GM23338 (cell line): ENCODE results near the gene RNU6-8. TPM values are rescaled to one million over a fixed set of nuclear protein-coding genes. Genes with fewer than 3 reads are reported as not detected.

ENCODE experiments used
- ATAC-seq: fragments of 200-7000 bp; cut with Tn5 transposase; 3 replicates; pipeline ENCODE4 v1.9.1; 2020
- DNase-seq: peaks from one replicate; pipeline ENCODE4 v3.0.0-alpha.2; 2015; ENCODE audit warnings: low spot score
- H2AFZ ChIP-seq: fragments of 200-600 bp; sonication (generic); 2 replicates; pipeline ENCODE4 v1.8.0; 2016; ENCODE audit warnings: antibody characterized with exemption, mild to moderate bottlenecking, moderate library complexity
- H3F3A ChIP-seq: fragments of 200-600 bp; sonication (generic); replicated peaks from 2 replicates; pipeline ENCODE4 v1.8.0; 2017; ENCODE audit warnings: antibody characterized with exemption, mixed run types, low read depth
- H3K27ac ChIP-seq: fragments of 200-600 bp; sonication (generic); 2 replicates; pipeline ENCODE4 v1.6.1; 2016; ENCODE audit warnings: low read depth
- H3K27me3 ChIP-seq: fragments of 200-600 bp; sonication (generic); 2 replicates; pipeline ENCODE4 v1.8.0; 2016; ENCODE audit warnings: mild to moderate bottlenecking, mixed run types, moderate library complexity; ENCODE audit not compliant: insufficient read depth
- H3K36me3 ChIP-seq: fragments of 200-600 bp; sonication (generic); 2 replicates; pipeline ENCODE4 v1.8.0; 2016; ENCODE audit warnings: mild to moderate bottlenecking; ENCODE audit not compliant: insufficient read depth
- H3K4me1 ChIP-seq: fragments of 200-600 bp; sonication (generic); 2 replicates; pipeline ENCODE4 v1.8.0; 2016; ENCODE audit warnings: mild to moderate bottlenecking, moderate library complexity; ENCODE audit not compliant: insufficient read depth
- H3K4me2 ChIP-seq: fragments of 200-600 bp; sonication (generic); 2 replicates; pipeline ENCODE4 v1.7.1; 2017; ENCODE audit warnings: mixed run types
- H3K4me3 ChIP-seq: fragments of 200-600 bp; sonication (generic); 2 replicates; pipeline ENCODE4 v1.6.1; 2016; ENCODE audit warnings: mixed run types
- H3K79me2 ChIP-seq: fragments of 200-600 bp; sonication (generic); replicated peaks from 2 replicates; pipeline ENCODE4 v1.8.0; 2017; ENCODE audit warnings: mild to moderate bottlenecking; ENCODE audit not compliant: insufficient read depth
- H3K9me2 ChIP-seq: fragments of 200-600 bp; sonication (generic); 2 replicates; pipeline ENCODE4 v1.8.0; 2017; ENCODE audit not compliant: insufficient read depth
- H4K20me1 ChIP-seq: fragments of 200-600 bp; sonication (generic); replicated peaks from 2 replicates; pipeline ENCODE4 v1.8.0; 2017; ENCODE audit warnings: mild to moderate bottlenecking; ENCODE audit not compliant: insufficient read depth
- H3K27ac Mint-ChIP-seq: 2 replicates; pipeline ENCODE4 v1.8.0; 2020; ENCODE audit warnings: inconsistent platforms, mild to moderate bottlenecking, moderate library complexity, mixed read lengths
- H3K27me3 Mint-ChIP-seq: 3 replicates; pipeline ENCODE4 v1.8.0; 2022; ENCODE audit warnings: low read depth, mild to moderate bottlenecking, moderate library complexity, mixed read lengths, inconsistent platforms; ENCODE audit not compliant: insufficient read depth, poor library complexity
- H3K36me3 Mint-ChIP-seq: 3 replicates; pipeline ENCODE4 v1.8.0; 2021; ENCODE audit warnings: low read depth, mild to moderate bottlenecking, inconsistent platforms, moderate library complexity, mixed read lengths
- H3K4me1 Mint-ChIP-seq: 3 replicates; pipeline ENCODE4 v1.8.0; 2020; ENCODE audit warnings: mild to moderate bottlenecking, inconsistent platforms, mixed read lengths
- H3K4me3 Mint-ChIP-seq: 3 replicates; pipeline ENCODE4 v1.8.0; 2021; ENCODE audit warnings: moderate library complexity, mild to moderate bottlenecking, inconsistent platforms, mixed read lengths
- H3K9me3 Mint-ChIP-seq: 3 replicates; pipeline ENCODE4 v1.8.0; 2020; ENCODE audit warnings: moderate library complexity, mild to moderate bottlenecking, inconsistent platforms, mixed read lengths
- EZH2 ChIP-seq: fragments of 200-600 bp; sonication (generic); IDR thresholded peaks from one replicate; pipeline ENCODE4 v1.8.0; 2017; ENCODE audit warnings: antibody characterized with exemption, mild to moderate bottlenecking, low read depth; ENCODE audit not compliant: unreplicated experiment
- REST ChIP-seq: IDR thresholded peaks from one replicate; pipeline ENCODE4 v1.6.1; 2018; ENCODE audit warnings: antibody characterized with exemption; ENCODE audit not compliant: unreplicated experiment
- polyA plus RNA-seq: library from polyadenylated mRNA; unstranded; fragments of >200 nt; fragmentation: Nextera tagmentation; extraction: Ambion mirVana; gene quantifications from 2 replicates; pipeline ENCODE4 v1.2.1, GENCODE V29; 2016
- total RNA-seq: library from RNA; depleted of rRNA; stranded (reverse); fragments of >200 nt; shearing (Covaris generic); gene quantifications from 2 replicates; pipeline ENCODE4 v1.2.3, GENCODE V29; 2014
- TF ChIP-seq, protein P1 (sequence below): fragments of 250-450 bp; sonication (Bioruptor Pico); IDR thresholded peaks from 2 replicates; pipeline ENCODE4 v1.5.0; 2020; ENCODE audit warnings: mild to moderate bottlenecking, moderate library complexity

RNU6-8 gene
- total and polyA plus RNA-seq, 2 experiments from 2014 or later: 39.1 TPM; not detected in 1

DNA sequence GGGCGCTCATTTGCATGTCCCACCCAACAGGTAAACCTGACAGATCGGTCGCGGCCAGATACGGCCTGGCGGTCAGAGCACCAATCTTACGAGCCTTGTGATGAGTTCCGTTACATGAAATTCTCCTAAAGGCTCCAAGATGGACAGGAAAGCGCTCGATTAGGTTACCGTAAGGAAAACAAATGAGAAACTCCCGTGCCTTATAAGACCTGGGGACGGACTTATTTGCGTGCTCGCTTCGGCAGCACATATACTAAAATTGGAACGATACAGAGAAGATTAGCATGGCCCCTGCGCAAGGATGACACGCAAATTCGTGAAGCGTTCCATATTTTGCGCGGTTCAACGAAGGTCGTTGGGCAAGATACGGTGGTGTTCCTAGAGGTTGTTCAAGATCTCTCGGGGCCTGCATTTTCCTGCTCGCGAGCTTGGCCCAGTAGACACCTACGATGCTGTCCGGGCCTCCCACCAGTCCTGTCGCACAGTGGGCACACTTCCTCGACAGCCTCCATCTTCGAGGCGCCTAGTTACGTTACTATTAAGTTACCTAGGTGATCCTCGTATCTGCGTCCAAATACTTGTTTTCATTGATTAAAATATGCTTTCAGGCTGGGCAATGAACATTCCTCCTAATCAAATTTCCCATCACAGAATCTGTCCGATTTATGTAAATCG is 1.1 kb downstream of the RNU6-8 start, which contains the start of gene RNU6-7:
TSS of gene RNU6-7 (plus strand) at position 230 of the 675 bp plus-strand sequence.
- ATAC-seq (peak; percentile 11), DNase-seq (peak; percentile 45)
- Histone ChIP-seq H3K9me2 (no peaks in the 10 kb centered on the region), H3K27me3 (peaks cover 7% of the 10 kb centered on the region; the same call in 1 of the 2 replicates), H3K4me3 (peak within 1 kb of the TSS; percentile 67), H3F3A (no peaks in the 10 kb centered on the region), H3K4me2 (peak within 1 kb of the TSS; percentile 89), H4K20me1 (no peaks in the 10 kb centered on the region), H2AFZ (peak within 1 kb of the TSS; percentile 97), H3K4me1 (no peaks in the 10 kb centered on the region), H3K79me2 (no peaks in the 10 kb centered on the region), H3K27ac (peak within 1 kb of the TSS; percentile 53; the same call in 1 of the 2 replicates), H3K36me3 (no peaks in the 10 kb centered on the region)
- Mint-ChIP-seq H3K4me3 (peak within 1 kb of the TSS; percentile 90), H3K4me1 (peaks cover 17% of the 10 kb centered on the region), H3K36me3 (no peaks in the 10 kb centered on the region), H3K27me3 (peaks cover 15% of the 10 kb centered on the region), H3K27ac (peak within 1 kb of the TSS; percentile 100), H3K9me3 (no peaks in the 10 kb centered on the region)
- TF ChIP-seq EZH2 (no peak), REST (no peak)
- TF ChIP-seq, protein P1, sequence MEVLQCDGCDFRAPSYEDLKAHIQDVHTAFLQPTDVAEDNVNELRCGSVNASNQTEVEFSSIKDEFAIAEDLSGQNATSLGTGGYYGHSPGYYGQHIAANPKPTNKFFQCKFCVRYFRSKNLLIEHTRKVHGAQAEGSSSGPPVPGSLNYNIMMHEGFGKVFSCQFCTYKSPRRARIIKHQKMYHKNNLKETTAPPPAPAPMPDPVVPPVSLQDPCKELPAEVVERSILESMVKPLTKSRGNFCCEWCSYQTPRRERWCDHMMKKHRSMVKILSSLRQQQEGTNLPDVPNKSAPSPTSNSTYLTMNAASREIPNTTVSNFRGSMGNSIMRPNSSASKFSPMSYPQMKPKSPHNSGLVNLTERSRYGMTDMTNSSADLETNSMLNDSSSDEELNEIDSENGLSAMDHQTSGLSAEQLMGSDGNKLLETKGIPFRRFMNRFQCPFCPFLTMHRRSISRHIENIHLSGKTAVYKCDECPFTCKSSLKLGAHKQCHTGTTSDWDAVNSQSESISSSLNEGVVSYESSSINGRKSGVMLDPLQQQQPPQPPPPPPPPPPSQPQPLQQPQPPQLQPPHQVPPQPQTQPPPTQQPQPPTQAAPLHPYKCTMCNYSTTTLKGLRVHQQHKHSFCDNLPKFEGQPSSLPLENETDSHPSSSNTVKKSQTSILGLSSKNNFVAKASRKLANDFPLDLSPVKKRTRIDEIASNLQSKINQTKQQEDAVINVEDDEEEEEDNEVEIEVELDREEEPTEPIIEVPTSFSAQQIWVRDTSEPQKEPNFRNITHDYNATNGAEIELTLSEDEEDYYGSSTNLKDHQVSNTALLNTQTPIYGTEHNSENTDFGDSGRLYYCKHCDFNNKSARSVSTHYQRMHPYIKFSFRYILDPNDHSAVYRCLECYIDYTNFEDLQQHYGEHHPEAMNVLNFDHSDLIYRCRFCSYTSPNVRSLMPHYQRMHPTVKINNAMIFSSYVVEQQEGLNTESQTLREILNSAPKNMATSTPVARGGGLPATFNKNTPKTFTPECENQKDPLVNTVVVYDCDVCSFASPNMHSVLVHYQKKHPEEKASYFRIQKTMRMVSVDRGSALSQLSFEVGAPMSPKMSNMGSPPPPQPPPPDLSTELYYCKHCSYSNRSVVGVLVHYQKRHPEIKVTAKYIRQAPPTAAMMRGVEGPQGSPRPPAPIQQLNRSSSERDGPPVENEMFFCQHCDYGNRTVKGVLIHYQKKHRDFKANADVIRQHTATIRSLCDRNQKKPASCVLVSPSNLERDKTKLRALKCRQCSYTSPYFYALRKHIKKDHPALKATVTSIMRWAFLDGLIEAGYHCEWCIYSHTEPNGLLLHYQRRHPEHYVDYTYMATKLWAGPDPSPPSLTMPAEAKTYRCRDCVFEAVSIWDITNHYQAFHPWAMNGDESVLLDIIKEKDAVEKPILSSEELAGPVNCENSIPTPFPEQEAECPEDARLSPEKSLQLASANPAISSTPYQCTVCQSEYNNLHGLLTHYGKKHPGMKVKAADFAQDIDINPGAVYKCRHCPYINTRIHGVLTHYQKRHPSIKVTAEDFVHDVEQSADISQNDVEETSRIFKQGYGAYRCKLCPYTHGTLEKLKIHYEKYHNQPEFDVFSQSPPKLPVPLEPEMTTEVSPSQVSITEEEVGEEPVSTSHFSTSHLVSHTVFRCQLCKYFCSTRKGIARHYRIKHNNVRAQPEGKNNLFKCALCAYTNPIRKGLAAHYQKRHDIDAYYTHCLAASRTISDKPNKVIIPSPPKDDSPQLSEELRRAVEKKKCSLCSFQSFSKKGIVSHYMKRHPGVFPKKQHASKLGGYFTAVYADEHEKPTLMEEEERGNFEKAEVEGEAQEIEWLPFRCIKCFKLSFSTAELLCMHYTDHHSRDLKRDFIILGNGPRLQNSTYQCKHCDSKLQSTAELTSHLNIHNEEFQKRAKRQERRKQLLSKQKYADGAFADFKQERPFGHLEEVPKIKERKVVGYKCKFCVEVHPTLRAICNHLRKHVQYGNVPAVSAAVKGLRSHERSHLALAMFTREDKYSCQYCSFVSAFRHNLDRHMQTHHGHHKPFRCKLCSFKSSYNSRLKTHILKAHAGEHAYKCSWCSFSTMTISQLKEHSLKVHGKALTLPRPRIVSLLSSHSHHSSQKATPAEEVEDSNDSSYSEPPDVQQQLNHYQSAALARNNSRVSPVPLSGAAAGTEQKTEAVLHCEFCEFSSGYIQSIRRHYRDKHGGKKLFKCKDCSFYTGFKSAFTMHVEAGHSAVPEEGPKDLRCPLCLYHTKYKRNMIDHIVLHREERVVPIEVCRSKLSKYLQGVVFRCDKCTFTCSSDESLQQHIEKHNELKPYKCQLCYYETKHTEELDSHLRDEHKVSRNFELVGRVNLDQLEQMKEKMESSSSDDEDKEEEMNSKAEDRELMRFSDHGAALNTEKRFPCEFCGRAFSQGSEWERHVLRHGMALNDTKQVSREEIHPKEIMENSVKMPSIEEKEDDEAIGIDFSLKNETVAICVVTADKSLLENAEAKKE (CRISPR knock-in tag): no peak
